ENCODE results near the gene ZNF580. TPM values are rescaled to one million over a fixed set of nuclear protein-coding genes. Genes with fewer than 3 reads are reported as not detected.

Gene ZNF580
- total RNA-seq, 1 experiment from 2014 or later, result 22.8 TPM

DNA sequence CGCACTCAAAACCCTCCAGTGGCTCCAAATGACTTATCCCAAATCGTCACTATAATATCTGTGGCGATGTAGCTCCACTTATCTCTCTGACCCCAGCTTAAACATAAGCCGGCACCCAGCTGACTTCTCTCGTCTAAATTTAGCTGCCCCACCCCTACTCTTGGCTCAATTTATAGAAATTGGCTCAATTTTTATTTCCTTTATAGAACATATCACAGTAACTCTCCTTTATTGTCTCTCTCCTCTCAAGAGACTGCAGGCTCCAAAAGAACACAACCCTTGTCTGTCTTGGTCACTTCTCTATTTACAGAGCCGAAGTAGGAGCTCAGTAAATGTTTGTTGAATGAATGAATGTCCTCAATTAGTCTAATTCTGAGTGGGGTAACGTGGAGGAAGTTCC lies 17.2 kb upstream of the ZNF580 start:
- no peak overlapping the region for H3K23ac ChIP-seq (ENCODE audit: insufficient read length, low read depth, low read length)
- H4K20me1 ChIP-seq (ENCODE audit: control insufficient read depth, insufficient read depth, insufficient read length), result no peaks in the 10 kb centered on the region
- H3K9me3 ChIP-seq (ENCODE audit: control insufficient read depth, low read depth, low read length), result no peaks in the 10 kb centered on the region
- H2BK20ac ChIP-seq (ENCODE audit: low read depth, low read length, poor library complexity, severe bottlenecking), result no peak overlapping the region
- Mint-ChIP-seq H3K27ac (peak overlapping the region in 1 of 3 experiments; percentile 98; a peak in 1 of 7 replicates), H3K4me3 (peak overlapping the region; percentile 85 to 89), H3K36me3 (ENCODE audit: insufficient read depth in 1 of 3, low read depth in 3 of 3) (peaks cover 12 to 25% (median 23%) of the 10 kb centered on the region in 3 experiments; a peak in 6 of 7 replicates), H3K27me3 (ENCODE audit: low read depth) (peaks cover 4% of the 10 kb centered on the region), H3K4me1 (peaks cover 8 to 14% of the 10 kb centered on the region in 2 experiments), H3K9me3 (no peaks in the 10 kb centered on the region; a peak in 1 of 5 replicates)
- H3K79me1 ChIP-seq (ENCODE audit: insufficient read depth, low read depth, low read length, poor library complexity, severe bottlenecking), result no peaks in the 10 kb centered on the region
- H2BK15ac ChIP-seq (ENCODE audit: low read depth, low read length), result no peak overlapping the region
- no CpG with 5 or more reads among the region's 7 CpGs for WGBS (ENCODE audit: extremely low coverage, insufficient read length, low lambda C conversion rate)
- no peak overlapping the region for H2BK120ac ChIP-seq (ENCODE audit: low read depth, low read length, poor library complexity, severe bottlenecking)
- no peaks in the 10 kb centered on the region for H3K79me2 ChIP-seq (ENCODE audit: insufficient read depth, low read length)
- H3K27me3 ChIP-seq (ENCODE audit: insufficient read depth, low read length), result no peaks in the 10 kb centered on the region
- TF ChIP-seq, protein P1, sequence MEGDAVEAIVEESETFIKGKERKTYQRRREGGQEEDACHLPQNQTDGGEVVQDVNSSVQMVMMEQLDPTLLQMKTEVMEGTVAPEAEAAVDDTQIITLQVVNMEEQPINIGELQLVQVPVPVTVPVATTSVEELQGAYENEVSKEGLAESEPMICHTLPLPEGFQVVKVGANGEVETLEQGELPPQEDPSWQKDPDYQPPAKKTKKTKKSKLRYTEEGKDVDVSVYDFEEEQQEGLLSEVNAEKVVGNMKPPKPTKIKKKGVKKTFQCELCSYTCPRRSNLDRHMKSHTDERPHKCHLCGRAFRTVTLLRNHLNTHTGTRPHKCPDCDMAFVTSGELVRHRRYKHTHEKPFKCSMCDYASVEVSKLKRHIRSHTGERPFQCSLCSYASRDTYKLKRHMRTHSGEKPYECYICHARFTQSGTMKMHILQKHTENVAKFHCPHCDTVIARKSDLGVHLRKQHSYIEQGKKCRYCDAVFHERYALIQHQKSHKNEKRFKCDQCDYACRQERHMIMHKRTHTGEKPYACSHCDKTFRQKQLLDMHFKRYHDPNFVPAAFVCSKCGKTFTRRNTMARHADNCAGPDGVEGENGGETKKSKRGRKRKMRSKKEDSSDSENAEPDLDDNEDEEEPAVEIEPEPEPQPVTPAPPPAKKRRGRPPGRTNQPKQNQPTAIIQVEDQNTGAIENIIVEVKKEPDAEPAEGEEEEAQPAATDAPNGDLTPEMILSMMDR (conservative IDR thresholded peaks at IDR 0.05), result no peak
- no peak overlapping the region for H4K5ac ChIP-seq (ENCODE audit: insufficient read length, low read depth, low read length)
- no peak overlapping the region for H3K9ac ChIP-seq (ENCODE audit: extremely low read depth, insufficient read length, low read length)
- no peak overlapping the region for H4K91ac ChIP-seq (ENCODE audit: insufficient read length, low read depth, low read length)
- no peak overlapping the region for H3K14ac ChIP-seq (ENCODE audit: insufficient read depth, low read length)
- no peak overlapping the region for H2AK5ac ChIP-seq (ENCODE audit: insufficient read length, low read length)
- no peaks in the 10 kb centered on the region for H3K23me2 ChIP-seq (ENCODE audit: insufficient read length, low read depth, low read length, poor library complexity, severe bottlenecking)
- H2BK12ac ChIP-seq (ENCODE audit: insufficient read length, low read depth, low read length), result no peak overlapping the region
- H2BK5ac ChIP-seq (ENCODE audit: insufficient read length, low read length), result no peak overlapping the region
- H4K8ac ChIP-seq (replicated peaks; ENCODE audit: insufficient read length, low read depth, low read length), result no peak overlapping the region
- H3K18ac ChIP-seq (ENCODE audit: insufficient read length, low read depth, low read length), result no peak overlapping the region
- peak overlapping the region; percentile 27 for H3K4me2 ChIP-seq (ENCODE audit: insufficient read depth, insufficient read length, low read length)
- H3K4ac ChIP-seq (ENCODE audit: low read depth, low read length), result no peak overlapping the region
- no peak overlapping the region for H2AFZ ChIP-seq (ENCODE audit: low read length)
- no peak overlapping the region for H3T11ph ChIP-seq (ENCODE audit: low read length)
- H3K27ac ChIP-seq (ENCODE audit: insufficient read length, low read depth, low read length), result no peak overlapping the region
- H3K56ac ChIP-seq (ENCODE audit: insufficient read length, low read depth, low read length), result no peak overlapping the region
- no peaks in the 10 kb centered on the region for H3K4me1 ChIP-seq (ENCODE audit: insufficient read depth, low read length)
- DNase-seq, result no peak
